ENCODE measurements around the gene MTMR3.

Gene MTMR3

DNA sequence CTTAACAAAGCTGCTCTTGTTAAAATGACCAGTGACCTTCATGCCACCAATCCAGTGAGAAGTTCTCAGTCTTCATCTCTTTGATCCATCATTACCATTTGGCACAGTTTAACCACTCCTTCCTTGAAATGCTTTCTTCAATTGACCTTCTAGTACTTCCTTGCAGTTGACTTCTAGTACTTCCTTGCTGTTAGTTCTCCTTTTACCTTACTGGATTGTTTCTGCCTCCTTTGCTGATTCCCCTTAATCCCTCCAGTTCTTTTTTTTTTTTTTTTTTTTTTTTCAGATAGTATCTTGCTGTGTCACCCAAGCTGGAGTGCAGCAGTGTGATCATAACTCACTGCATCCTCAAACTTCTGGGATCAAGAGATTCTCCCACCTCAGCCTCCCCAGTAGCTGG lies 131.3 kb downstream of the MTMR3 start:
- H3K36me3 ChIP-seq (ENCODE audit: control insufficient read depth, insufficient read depth, low read length), result peaks cover 70% of the 10 kb centered on the region
- no peak overlapping the region for H3K4me3 ChIP-seq (ENCODE audit: extremely low read depth, insufficient read depth, low read length, poor library complexity, severe bottlenecking)
- no peak overlapping the region for H3K27ac ChIP-seq (ENCODE audit: low read depth, low read length, severe bottlenecking)
- H3K4me1 ChIP-seq (ENCODE audit: control insufficient read depth, insufficient read depth, low read length, poor library complexity, severe bottlenecking), result peaks cover 6% of the 10 kb centered on the region
- H3K9me3 ChIP-seq (ENCODE audit: control insufficient read depth, low read length), result no peaks in the 10 kb centered on the region

DNA sequence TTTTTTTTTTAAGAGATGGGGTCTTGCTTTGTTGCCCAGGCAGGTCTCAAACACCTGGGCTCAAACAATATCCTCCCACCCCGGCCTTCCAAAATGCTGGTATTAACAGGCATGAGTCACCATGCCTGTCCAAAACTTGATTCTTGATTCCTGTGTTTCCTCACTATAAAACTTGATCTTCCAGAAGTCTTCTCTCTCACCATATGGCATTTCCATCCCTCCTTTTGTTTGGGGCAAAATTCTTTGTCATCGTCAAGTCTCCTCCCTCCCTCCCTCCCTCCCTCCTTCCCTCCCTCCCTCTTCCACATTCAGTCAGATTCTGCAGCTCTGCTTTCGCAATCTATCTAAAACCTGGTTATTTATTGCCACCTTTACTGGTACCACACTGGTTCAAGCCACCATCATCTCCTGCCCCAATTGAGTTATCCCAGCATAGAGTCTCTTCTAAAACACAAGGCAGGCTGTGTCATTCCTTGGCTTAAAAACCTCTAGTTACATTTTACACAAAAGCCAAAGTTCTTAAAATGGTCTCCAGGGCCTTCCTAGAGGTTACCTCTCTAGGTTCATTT lies 132.3 kb downstream of the MTMR3 start:
- Histone ChIP-seq H3K36me3 (ENCODE audit: control insufficient read depth, insufficient read depth, low read length) (peaks cover 70% of the 10 kb centered on the region), H3K4me3 (ENCODE audit: extremely low read depth, insufficient read depth, low read length, poor library complexity, severe bottlenecking) (no peak overlapping the region), H3K9me3 (ENCODE audit: control insufficient read depth, low read length) (no peaks in the 10 kb centered on the region), H3K27ac (ENCODE audit: low read depth, low read length, severe bottlenecking) (no peak overlapping the region), H3K4me1 (ENCODE audit: control insufficient read depth, insufficient read depth, low read length, poor library complexity, severe bottlenecking) (peaks cover 6% of the 10 kb centered on the region)
- WGBS, 2 experiments (ENCODE audit: insufficient coverage in 2 of 2), result 93 to 96% methylated on average over 3 of the region's 3 CpGs

DNA sequence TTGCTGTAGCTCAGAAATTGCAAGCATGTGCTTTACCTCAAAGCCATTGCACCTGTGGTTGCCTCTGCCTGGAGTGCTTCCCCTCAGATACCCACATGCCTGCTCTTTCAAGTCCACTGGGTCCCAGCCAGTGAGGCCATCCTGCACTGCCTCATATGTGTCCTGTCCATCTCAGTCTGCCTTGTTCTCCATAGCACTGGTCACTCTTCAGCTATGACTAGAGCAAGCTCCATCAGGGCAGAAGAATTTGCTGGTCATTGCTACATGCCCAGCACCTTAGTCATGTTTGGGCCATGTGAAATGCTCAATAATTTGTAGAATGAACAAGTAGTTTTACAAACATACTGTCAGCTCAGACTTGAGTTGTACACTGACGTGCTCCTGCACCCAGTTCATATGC lies 132.9 kb downstream of the MTMR3 start:
- H3K4me1 ChIP-seq (ENCODE audit: control insufficient read depth, insufficient read depth, low read length, poor library complexity, severe bottlenecking), result peaks cover 2% of the 10 kb centered on the region
- peaks cover 74% of the 10 kb centered on the region for H3K36me3 ChIP-seq (ENCODE audit: control insufficient read depth, insufficient read depth, low read length)

DNA sequence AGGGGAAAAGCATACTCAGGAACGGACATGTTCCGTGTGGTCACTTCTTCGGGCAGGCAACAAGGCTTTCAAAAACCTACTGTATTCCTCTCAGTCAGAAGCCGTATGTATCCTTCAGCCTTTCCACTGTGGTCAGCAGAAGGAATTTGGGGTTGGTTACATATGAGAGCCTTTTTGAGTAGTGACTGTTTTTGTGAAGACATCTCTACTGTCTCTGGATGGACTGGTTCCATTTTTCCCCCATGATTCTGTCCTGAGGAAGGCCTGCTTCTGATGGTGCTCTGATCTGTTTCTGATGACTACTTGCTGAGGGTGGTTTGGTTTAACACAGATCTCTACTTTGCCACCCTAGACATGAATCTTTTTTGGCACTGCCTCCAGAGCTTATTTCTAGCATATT lies 133.6 kb downstream of the MTMR3 start:
- Histone ChIP-seq H3K27ac (ENCODE audit: low read depth, low read length, severe bottlenecking) (no peak overlapping the region), H3K4me3 (ENCODE audit: extremely low read depth, insufficient read depth, low read length, poor library complexity, severe bottlenecking) (no peak overlapping the region), H3K4me1 (ENCODE audit: control insufficient read depth, insufficient read depth, low read length, poor library complexity, severe bottlenecking) (no peaks in the 10 kb centered on the region), H3K36me3 (ENCODE audit: control insufficient read depth, insufficient read depth, low read length) (peaks cover 81% of the 10 kb centered on the region), H3K9me3 (ENCODE audit: control insufficient read depth, low read length) (no peaks in the 10 kb centered on the region)
- 96% methylated on average over 4 of the region's 4 CpGs; no CpG with 5 or more reads in 1 of the 2 experiments for WGBS, 2 experiments (ENCODE audit: insufficient coverage in 2 of 2)

More for the DNA sequence above, 132.9 kb downstream of the MTMR3 start:
- Histone ChIP-seq H3K27ac (ENCODE audit: low read depth, low read length, severe bottlenecking) (no peak overlapping the region), H3K9me3 (ENCODE audit: control insufficient read depth, low read length) (no peaks in the 10 kb centered on the region), H3K4me3 (ENCODE audit: extremely low read depth, insufficient read depth, low read length, poor library complexity, severe bottlenecking) (no peak overlapping the region)
- WGBS, 2 experiments (ENCODE audit: insufficient coverage in 2 of 2), result 80% methylated on average over 1 of the region's 1 CpG; no CpG with 5 or more reads in 1 of the 2 experiments

DNA sequence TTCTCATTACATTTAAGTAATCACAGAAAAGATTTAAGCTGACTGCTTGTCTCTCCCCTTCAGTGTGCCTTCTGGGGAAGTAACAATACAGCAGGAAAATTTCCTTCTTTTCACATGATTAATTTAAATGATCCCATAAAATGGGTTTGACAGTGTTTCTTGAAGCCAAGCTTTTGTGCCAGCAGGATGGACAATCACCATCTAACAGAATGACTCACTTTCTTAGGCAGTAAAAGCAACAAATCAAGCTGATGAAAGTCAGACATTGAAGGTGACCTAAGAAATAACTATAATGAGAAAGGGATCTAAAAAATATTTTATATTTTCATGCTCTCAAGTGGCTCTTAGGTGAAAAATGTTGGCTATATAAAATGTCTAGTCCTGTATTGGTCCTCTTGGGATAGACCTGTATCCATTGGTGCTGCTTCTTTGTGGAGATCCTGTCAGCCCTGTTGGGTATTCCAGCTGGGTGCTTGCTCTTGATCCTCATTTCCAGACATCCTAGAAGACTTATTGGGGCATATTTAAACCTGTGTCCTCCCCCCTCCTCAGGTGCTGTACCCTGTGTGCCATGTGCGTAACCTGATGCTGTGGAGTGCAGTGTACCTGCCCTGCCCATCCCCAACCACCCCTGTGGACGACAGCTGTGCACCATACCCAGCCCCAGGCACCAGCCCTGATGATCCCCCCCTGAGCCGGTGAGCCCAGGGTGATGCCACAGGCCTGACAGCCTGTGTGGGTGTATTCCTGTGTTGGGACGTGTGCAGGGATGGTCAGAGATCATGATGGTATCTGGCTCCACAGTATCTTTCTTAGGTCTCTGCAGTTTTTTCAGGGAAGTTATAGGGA lies 134.6 kb downstream of the MTMR3 start:
- H3K4me3 ChIP-seq (ENCODE audit: extremely low read depth, insufficient read depth, low read length, poor library complexity, severe bottlenecking), result no peak overlapping the region
- H3K27ac ChIP-seq (ENCODE audit: low read depth, low read length, severe bottlenecking), result no peak overlapping the region
- no peaks in the 10 kb centered on the region for H3K4me1 ChIP-seq (ENCODE audit: control insufficient read depth, insufficient read depth, low read length, poor library complexity, severe bottlenecking)
- peaks cover 86% of the 10 kb centered on the region for H3K36me3 ChIP-seq (ENCODE audit: control insufficient read depth, insufficient read depth, low read length)
- 100% methylated on average over 2 of the region's 4 CpGs for WGBS, 2 experiments (ENCODE audit: insufficient coverage in 2 of 2)
- no peaks in the 10 kb centered on the region for H3K9me3 ChIP-seq (ENCODE audit: control insufficient read depth, low read length)

DNA sequence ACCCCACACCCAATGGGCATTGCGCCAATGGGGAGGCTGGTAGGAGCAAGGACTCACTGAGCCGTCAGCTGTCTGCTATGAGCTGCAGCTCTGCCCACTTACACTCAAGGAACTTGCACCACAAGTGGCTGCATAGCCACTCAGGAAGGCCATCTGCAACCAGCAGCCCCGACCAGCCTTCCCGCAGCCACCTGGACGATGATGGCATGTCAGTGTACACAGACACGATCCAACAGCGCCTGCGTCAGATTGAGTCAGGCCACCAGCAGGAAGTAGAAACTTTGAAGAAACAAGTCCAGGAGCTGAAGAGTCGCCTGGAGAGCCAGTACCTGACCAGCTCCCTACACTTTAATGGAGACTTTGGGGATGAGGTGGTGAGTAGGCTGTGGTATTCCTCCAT lies 137.5 kb downstream of the MTMR3 start:
- H3K4me1 ChIP-seq (ENCODE audit: control insufficient read depth, insufficient read depth, low read length, poor library complexity, severe bottlenecking), result no peaks in the 10 kb centered on the region
- H3K27ac ChIP-seq (ENCODE audit: low read depth, low read length, severe bottlenecking), result no peak overlapping the region
- no peaks in the 10 kb centered on the region for H3K9me3 ChIP-seq (ENCODE audit: control insufficient read depth, low read length)
- peaks cover 85% of the 10 kb centered on the region for H3K36me3 ChIP-seq (ENCODE audit: control insufficient read depth, insufficient read depth, low read length)
- no peak overlapping the region for H3K4me3 ChIP-seq (ENCODE audit: extremely low read depth, insufficient read depth, low read length, poor library complexity, severe bottlenecking)
- WGBS, 2 experiments (ENCODE audit: insufficient coverage in 2 of 2), result 97 to 98% methylated on average over 6 to 9 of the region's 9 CpGs

DNA sequence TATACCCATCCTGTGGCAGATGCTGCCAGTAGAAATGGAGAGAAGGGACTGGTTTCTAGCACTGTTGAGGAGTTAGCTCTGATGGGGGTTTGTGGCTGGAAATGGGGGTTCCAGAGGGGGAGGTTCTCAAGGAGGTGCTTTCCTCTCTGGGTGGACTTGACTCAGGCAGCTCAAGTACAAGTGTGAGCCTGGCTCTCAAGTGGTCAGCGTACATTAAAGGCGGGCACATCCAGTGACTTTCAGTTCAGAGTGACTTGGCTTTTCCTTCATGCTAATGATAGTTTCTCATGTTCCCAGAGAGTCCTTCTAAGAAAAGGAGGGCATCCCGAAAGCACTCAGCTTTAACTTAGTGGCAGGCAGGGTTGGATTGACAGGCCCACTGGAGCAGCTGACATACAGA lies 138.4 kb downstream of the MTMR3 start:
- Histone ChIP-seq H3K9me3 (ENCODE audit: control insufficient read depth, low read length) (no peaks in the 10 kb centered on the region), H3K27ac (ENCODE audit: low read depth, low read length, severe bottlenecking) (no peak overlapping the region), H3K36me3 (ENCODE audit: control insufficient read depth, insufficient read depth, low read length) (peaks cover 84% of the 10 kb centered on the region), H3K4me1 (ENCODE audit: control insufficient read depth, insufficient read depth, low read length, poor library complexity, severe bottlenecking) (no peaks in the 10 kb centered on the region), H3K4me3 (ENCODE audit: extremely low read depth, insufficient read depth, low read length, poor library complexity, severe bottlenecking) (no peak overlapping the region)
- 97 to 100% methylated on average over 3 of the region's 3 CpGs for WGBS, 2 experiments (ENCODE audit: insufficient coverage in 2 of 2)

DNA sequence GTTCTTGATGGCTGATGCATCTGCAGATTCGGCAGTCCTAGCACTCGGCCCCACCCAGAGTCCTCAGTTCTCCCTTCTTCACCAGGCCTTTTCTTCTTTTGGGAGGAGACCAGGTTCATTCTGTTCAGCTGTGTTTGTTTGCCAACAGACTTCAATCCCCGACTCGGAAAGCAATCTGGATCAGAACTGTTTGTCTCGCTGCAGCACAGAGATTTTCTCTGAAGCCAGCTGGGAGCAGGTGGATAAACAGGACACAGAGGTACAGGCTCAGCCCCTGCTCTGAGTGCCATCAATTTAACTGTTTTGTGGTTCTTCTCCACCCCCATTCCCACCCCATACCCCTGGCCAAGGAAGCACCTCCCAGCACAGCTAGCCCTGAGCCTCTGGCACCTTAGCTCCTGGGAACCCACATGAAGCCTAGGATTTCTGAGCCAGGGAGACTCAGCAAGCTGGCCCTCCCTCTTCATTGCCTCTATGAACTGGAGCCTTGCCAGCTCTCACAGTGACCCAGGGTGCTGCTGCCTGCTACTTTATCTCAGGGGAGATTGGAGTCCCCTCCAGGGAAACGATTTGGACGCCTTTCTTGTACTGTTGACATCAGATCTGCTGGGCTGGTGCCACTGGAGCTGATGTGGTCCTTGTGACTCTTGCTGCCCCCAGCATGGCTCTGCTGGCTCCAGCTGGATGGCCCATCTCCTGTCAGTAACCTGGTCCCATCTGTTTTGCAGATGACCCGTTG lies 139.1 kb downstream of the MTMR3 start:
- 95 to 97% methylated on average over 7 to 8 of the region's 8 CpGs for WGBS, 2 experiments (ENCODE audit: insufficient coverage in 2 of 2)
- Histone ChIP-seq H3K4me1 (ENCODE audit: control insufficient read depth, insufficient read depth, low read length, poor library complexity, severe bottlenecking) (no peaks in the 10 kb centered on the region), H3K27ac (ENCODE audit: low read depth, low read length, severe bottlenecking) (no peak overlapping the region), H3K4me3 (ENCODE audit: extremely low read depth, insufficient read depth, low read length, poor library complexity, severe bottlenecking) (no peak overlapping the region), H3K9me3 (ENCODE audit: control insufficient read depth, low read length) (no peaks in the 10 kb centered on the region), H3K36me3 (ENCODE audit: control insufficient read depth, insufficient read depth, low read length) (peaks cover 77% of the 10 kb centered on the region)

DNA sequence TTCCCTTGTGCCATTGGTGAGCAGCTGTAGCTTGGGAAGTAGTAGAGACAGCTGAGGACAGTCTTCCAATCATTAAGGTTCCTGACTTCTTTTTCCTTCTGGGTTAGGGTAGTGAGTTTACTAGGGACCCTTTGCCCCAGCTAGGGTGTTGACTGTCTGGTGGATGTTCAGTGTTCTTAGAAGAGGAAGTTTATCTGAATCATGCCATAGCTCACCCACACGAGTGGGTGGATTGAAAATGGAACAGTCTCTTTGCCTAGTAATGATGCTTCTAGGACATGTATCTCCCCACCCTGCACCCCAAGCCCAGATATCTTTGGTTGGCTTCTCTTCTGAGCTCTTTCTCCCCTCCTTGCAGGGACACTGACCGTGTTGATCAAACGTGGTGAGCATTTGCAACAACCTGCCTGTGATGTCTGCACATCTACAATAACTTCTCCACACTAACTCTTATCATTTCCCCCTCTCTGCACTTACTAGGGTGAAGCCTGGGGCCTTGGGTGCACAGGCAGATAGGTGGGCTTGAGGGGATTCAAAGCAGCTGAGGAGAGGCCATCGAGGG lies 140.2 kb downstream of the MTMR3 start:
- H3K36me3 ChIP-seq (ENCODE audit: control insufficient read depth, insufficient read depth, low read length), result peaks cover 76% of the 10 kb centered on the region
- WGBS, 2 experiments (ENCODE audit: insufficient coverage in 2 of 2), result 91 to 97% methylated on average over 4 of the region's 4 CpGs

DNA sequence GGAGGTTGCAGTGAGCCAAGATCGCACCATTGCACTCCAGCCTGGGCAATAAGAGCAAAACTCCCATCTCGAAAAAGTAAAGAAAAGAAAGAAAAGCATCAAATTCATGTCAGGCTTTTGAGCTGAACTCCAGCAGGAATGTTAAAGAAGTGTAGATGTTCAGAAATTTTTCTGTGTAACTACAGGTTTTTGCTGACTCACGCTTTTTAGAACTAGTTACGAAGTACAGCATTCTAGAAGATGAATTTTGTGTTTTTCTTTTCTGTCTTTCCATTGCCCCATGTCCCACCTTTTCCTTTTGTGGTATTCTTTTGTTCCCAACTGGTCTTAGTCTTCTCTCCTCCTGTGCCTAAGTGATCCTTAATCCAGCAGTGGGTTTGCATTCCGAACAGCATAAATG lies 141.3 kb downstream of the MTMR3 start:
- Histone ChIP-seq H3K27ac (ENCODE audit: low read depth, low read length, severe bottlenecking) (no peak overlapping the region), H3K4me1 (ENCODE audit: control insufficient read depth, insufficient read depth, low read length, poor library complexity, severe bottlenecking) (no peaks in the 10 kb centered on the region), H3K36me3 (ENCODE audit: control insufficient read depth, insufficient read depth, low read length) (peaks cover 78% of the 10 kb centered on the region), H3K9me3 (ENCODE audit: control insufficient read depth, low read length) (no peaks in the 10 kb centered on the region), H3K4me3 (ENCODE audit: extremely low read depth, insufficient read depth, low read length, poor library complexity, severe bottlenecking) (no peak overlapping the region)
- 97 to 100% methylated on average over 2 to 3 of the region's 5 CpGs for WGBS, 2 experiments (ENCODE audit: insufficient coverage in 2 of 2)

More for the DNA sequence above, 140.2 kb downstream of the MTMR3 start:
- Histone ChIP-seq H3K4me3 (ENCODE audit: extremely low read depth, insufficient read depth, low read length, poor library complexity, severe bottlenecking) (no peak overlapping the region), H3K9me3 (ENCODE audit: control insufficient read depth, low read length) (no peaks in the 10 kb centered on the region), H3K27ac (ENCODE audit: low read depth, low read length, severe bottlenecking) (no peak overlapping the region), H3K4me1 (ENCODE audit: control insufficient read depth, insufficient read depth, low read length, poor library complexity, severe bottlenecking) (no peaks in the 10 kb centered on the region)
